ENCODE data around the gene SPSB1. TPM values are rescaled to one million over a fixed set of nuclear protein-coding genes. Genes with fewer than 3 reads are reported as not detected.
A peak's percentile ranks its signal among the peaks of the same experiment; 100 is the strongest.

The SPSB1 gene
- total RNA-seq, 1 experiment from 2014 or later, result 33.8 TPM

GRCh38 chr1:9341301-9341845 is 48.7 kb downstream of the SPSB1 start:
- POLR2A ChIA-PET (ENCODE audit: unreplicated experiment), result no interaction called here
- Histone ChIP-seq H3K9me2 (ENCODE audit: insufficient read depth) (no peaks in the 10 kb centered on the region), H3K79me2 (ENCODE audit: low read depth) (peaks cover 10% of the 10 kb centered on the region), H3K4me1 (replicated peaks; ENCODE audit: insufficient read depth) (peaks cover 25% of the 10 kb centered on the region), H3K36me3 (ENCODE audit: low read depth) (no peaks in the 10 kb centered on the region), H3K27me3 (ENCODE audit: insufficient read depth, low read depth) (no peaks in the 10 kb centered on the region), H3K4me3 (no peak overlapping the region), H3K27ac (no peak overlapping the region), H3K4me2 (no peak overlapping the region), H3F3A (ENCODE audit: insufficient read depth, low read depth) (peaks cover 5% of the 10 kb centered on the region; the same call in 1 of the 2 replicates), H3K9me3 (ENCODE audit: insufficient read depth, low read depth) (no peaks in the 10 kb centered on the region), H2AFZ (no peak overlapping the region), H4K20me1 (ENCODE audit: insufficient read depth) (no peaks in the 10 kb centered on the region)
- DNase-seq, result no peak
- CTCF ChIA-PET, result no interaction called here
- BruUV-seq (replicated peaks), result no TSS peak
- intact Hi-C loops (cut with micrococcal nuclease; ENCODE audit: unreplicated experiment), result no loop called here
- TF ChIP-seq, protein P1, sequence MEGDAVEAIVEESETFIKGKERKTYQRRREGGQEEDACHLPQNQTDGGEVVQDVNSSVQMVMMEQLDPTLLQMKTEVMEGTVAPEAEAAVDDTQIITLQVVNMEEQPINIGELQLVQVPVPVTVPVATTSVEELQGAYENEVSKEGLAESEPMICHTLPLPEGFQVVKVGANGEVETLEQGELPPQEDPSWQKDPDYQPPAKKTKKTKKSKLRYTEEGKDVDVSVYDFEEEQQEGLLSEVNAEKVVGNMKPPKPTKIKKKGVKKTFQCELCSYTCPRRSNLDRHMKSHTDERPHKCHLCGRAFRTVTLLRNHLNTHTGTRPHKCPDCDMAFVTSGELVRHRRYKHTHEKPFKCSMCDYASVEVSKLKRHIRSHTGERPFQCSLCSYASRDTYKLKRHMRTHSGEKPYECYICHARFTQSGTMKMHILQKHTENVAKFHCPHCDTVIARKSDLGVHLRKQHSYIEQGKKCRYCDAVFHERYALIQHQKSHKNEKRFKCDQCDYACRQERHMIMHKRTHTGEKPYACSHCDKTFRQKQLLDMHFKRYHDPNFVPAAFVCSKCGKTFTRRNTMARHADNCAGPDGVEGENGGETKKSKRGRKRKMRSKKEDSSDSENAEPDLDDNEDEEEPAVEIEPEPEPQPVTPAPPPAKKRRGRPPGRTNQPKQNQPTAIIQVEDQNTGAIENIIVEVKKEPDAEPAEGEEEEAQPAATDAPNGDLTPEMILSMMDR (conservative IDR thresholded peaks at IDR 0.05), result no peak
- no peak for TF ChIP-seq EZH2 (IDR thresholded peaks at IDR 0.05; ENCODE audit: low read depth)

DNA sequence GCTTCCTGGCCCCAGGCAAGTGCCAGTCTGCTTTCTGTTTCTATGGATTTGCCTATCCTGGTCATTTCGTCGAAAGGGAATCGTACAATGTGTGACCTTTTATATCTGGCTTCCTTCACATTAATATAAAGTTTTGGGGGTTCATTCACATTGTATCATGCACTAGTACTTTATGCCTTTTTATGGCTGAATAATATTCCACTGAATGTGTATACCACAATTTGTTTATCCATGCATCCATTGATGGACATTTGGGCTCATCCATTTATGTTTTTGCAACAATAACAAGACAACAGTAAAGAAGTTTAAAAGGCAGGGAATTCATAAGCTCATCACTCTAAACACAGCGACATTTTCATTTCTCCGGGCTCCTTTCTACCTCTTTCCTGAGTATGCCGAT is 50.6 kb downstream of the SPSB1 start:
- no peak for DNase-seq
- Histone ChIP-seq H3K4me1 (replicated peaks; ENCODE audit: insufficient read depth) (peaks cover 28% of the 10 kb centered on the region), H3K27ac (no peak overlapping the region), H4K20me1 (ENCODE audit: insufficient read depth) (no peaks in the 10 kb centered on the region), H3F3A (ENCODE audit: insufficient read depth, low read depth) (peaks cover 8% of the 10 kb centered on the region; the same call in 1 of the 2 replicates), H3K27me3 (ENCODE audit: insufficient read depth, low read depth) (no peaks in the 10 kb centered on the region), H3K4me2 (no peak overlapping the region), H3K4me3 (no peak overlapping the region), H2AFZ (no peak overlapping the region), H3K36me3 (ENCODE audit: low read depth) (no peaks in the 10 kb centered on the region), H3K9me2 (ENCODE audit: insufficient read depth) (no peaks in the 10 kb centered on the region), H3K9me3 (ENCODE audit: insufficient read depth, low read depth) (no peaks in the 10 kb centered on the region), H3K79me2 (ENCODE audit: low read depth) (peaks cover 16% of the 10 kb centered on the region)
- intact Hi-C loops (cut with micrococcal nuclease; ENCODE audit: unreplicated experiment), result no loop called here
- ChIA-PET CTCF (no interaction called here), POLR2A (ENCODE audit: unreplicated experiment) (no interaction called here)
- no TSS peak for BruUV-seq (replicated peaks)
- TF ChIP-seq, protein P1 (conservative IDR thresholded peaks at IDR 0.05), result no peak
- no peak for TF ChIP-seq EZH2 (IDR thresholded peaks at IDR 0.05; ENCODE audit: low read depth)

- Histone ChIP-seq H3F3A (ENCODE audit: insufficient read depth, low read depth) (peaks cover 8% of the 10 kb centered on the region; the same call in 1 of the 2 replicates), H3K4me3 (no peak overlapping the region), H3K4me2 (peak overlapping the region; percentile 7; the same call in 1 of the 2 replicates), H3K9me2 (ENCODE audit: insufficient read depth) (no peaks in the 10 kb centered on the region), H2AFZ (no peak overlapping the region), H3K9me3 (ENCODE audit: insufficient read depth, low read depth) (no peaks in the 10 kb centered on the region), H4K20me1 (ENCODE audit: insufficient read depth) (no peaks in the 10 kb centered on the region), H3K36me3 (ENCODE audit: low read depth) (no peaks in the 10 kb centered on the region), H3K79me2 (ENCODE audit: low read depth) (peaks cover 16% of the 10 kb centered on the region), H3K4me1 (replicated peaks; ENCODE audit: insufficient read depth) (peaks cover 28% of the 10 kb centered on the region), H3K27ac (peak overlapping the region; percentile 16; the same call in 1 of the 2 replicates), H3K27me3 (ENCODE audit: insufficient read depth, low read depth) (no peaks in the 10 kb centered on the region)
- peak in 1 of 2 experiments; percentile 78 for DNase-seq
- no TSS peak for BruUV-seq (replicated peaks)
- ChIA-PET CTCF (no interaction called here), POLR2A (ENCODE audit: unreplicated experiment) (no interaction called here)
- intact Hi-C loops (cut with micrococcal nuclease; ENCODE audit: unreplicated experiment), result no loop called here
- no peak for TF ChIP-seq EZH2 (IDR thresholded peaks at IDR 0.05; ENCODE audit: low read depth)
- TF ChIP-seq, protein P1 (conservative IDR thresholded peaks at IDR 0.05), result no peak
Observed at GRCh38 chr1:9344426-9345200, 51.9 kb downstream of the SPSB1 start.
